ENCODE data around the gene NLRP10.
"Not testable (repeated sequence)": the region's sequence is repeated elsewhere in the genome, so short reads cannot be mapped to it uniquely, and the experiment has no call there.

NLRP10 gene

GRCh38 chr11:8002676-8003075, 37.4 kb upstream of the NLRP10 start:
- Histone ChIP-seq H3K9me3 (ENCODE audit: control insufficient read depth in 1 of 2, low read length in 2 of 2) (no peaks in the 10 kb centered on the region), H3K36me3 (ENCODE audit: control insufficient read depth in 1 of 2, insufficient read depth in 2 of 2, low read length in 2 of 2) (peaks cover 0 to 21% of the 10 kb centered on the region in 2 donors), H3K9ac (ENCODE audit: low read depth in 1 of 2, low read length in 2 of 2) (no peak overlapping the region), H3K27me3 (ENCODE audit: control insufficient read depth in 1 of 2, insufficient read depth in 2 of 2, low read length in 2 of 2) (no peaks in the 10 kb centered on the region), H3K27ac (ENCODE audit: low read depth, low read length) (no peak overlapping the region), H3K4me1 (ENCODE audit: control insufficient read depth in 1 of 2, insufficient read depth in 2 of 2, low read length in 2 of 2) (no peaks in the 10 kb centered on the region), H3K4me3 (ENCODE audit: low read depth in 1 of 2, low read length in 2 of 2) (no peak overlapping the region)

- H3K36me3 ChIP-seq (ENCODE audit: control insufficient read depth in 1 of 2, insufficient read depth in 2 of 2, low read length in 2 of 2): peaks cover 14 to 43% of the 10 kb centered on the region in 2 donors
- H3K27me3 ChIP-seq (ENCODE audit: control insufficient read depth in 1 of 2, insufficient read depth in 2 of 2, low read length in 2 of 2): no peaks in the 10 kb centered on the region
- no peak overlapping the region for H3K4me3 ChIP-seq (ENCODE audit: low read depth in 1 of 2, low read length in 2 of 2)
- H3K9me3 ChIP-seq (ENCODE audit: control insufficient read depth in 1 of 2, low read length in 2 of 2): no peaks in the 10 kb centered on the region
- H3K4me1 ChIP-seq (ENCODE audit: control insufficient read depth in 1 of 2, insufficient read depth in 2 of 2, low read length in 2 of 2): no peaks in the 10 kb centered on the region
- no peak overlapping the region for H3K27ac ChIP-seq (ENCODE audit: low read depth, low read length)
- H3K9ac ChIP-seq (ENCODE audit: low read depth in 1 of 2, low read length in 2 of 2): no peak overlapping the region
Observed at GRCh38 chr11:8000390-8000789, 35.1 kb upstream of the NLRP10 start.

GRCh38 chr11:7999795-8000194, 34.5 kb upstream of the NLRP10 start:
- Histone ChIP-seq H3K4me3 (ENCODE audit: low read depth in 1 of 2, low read length in 2 of 2) (no peak overlapping the region), H3K27me3 (ENCODE audit: control insufficient read depth in 1 of 2, insufficient read depth in 2 of 2, low read length in 2 of 2) (no peaks in the 10 kb centered on the region), H3K9me3 (ENCODE audit: control insufficient read depth in 1 of 2, low read length in 2 of 2) (no peaks in the 10 kb centered on the region), H3K9ac (ENCODE audit: low read depth in 1 of 2, low read length in 2 of 2) (no peak overlapping the region), H3K4me1 (ENCODE audit: control insufficient read depth in 1 of 2, insufficient read depth in 2 of 2, low read length in 2 of 2) (no peaks in the 10 kb centered on the region), H3K36me3 (ENCODE audit: control insufficient read depth in 1 of 2, insufficient read depth in 2 of 2, low read length in 2 of 2) (peaks cover 20 to 48% of the 10 kb centered on the region in 2 donors), H3K27ac (ENCODE audit: low read depth, low read length) (no peak overlapping the region)

- peaks cover 50 to 80% of the 10 kb centered on the region in 2 donors for H3K36me3 ChIP-seq (ENCODE audit: control insufficient read depth in 1 of 2, insufficient read depth in 2 of 2, low read length in 2 of 2)
- H3K27me3 ChIP-seq (ENCODE audit: control insufficient read depth in 1 of 2, insufficient read depth in 2 of 2, low read length in 2 of 2): no peaks in the 10 kb centered on the region
Observed at GRCh38 chr11:7994581-7995278, 29.5 kb upstream of the NLRP10 start.

GRCh38 chr11:7987560-7987883, 22.3 kb upstream of the NLRP10 start:
- Histone ChIP-seq H3K9ac (ENCODE audit: low read depth in 1 of 2, low read length in 2 of 2) (peak overlapping the region; percentile 56 to 70), H3K36me3 (ENCODE audit: control insufficient read depth in 1 of 2, insufficient read depth in 2 of 2, low read length in 2 of 2) (peaks cover 9 to 14% of the 10 kb centered on the region in 2 donors), H3K4me1 (ENCODE audit: control insufficient read depth in 1 of 2, insufficient read depth in 2 of 2, low read length in 2 of 2) (peaks cover 15 to 20% of the 10 kb centered on the region in 2 donors), H3K4me3 (ENCODE audit: low read depth in 1 of 2, low read length in 2 of 2) (peak overlapping the region; percentile 87 to 97)
- H3K27me3 ChIP-seq (ENCODE audit: control insufficient read depth in 1 of 2, insufficient read depth in 2 of 2, low read length in 2 of 2); H3K9me3 ChIP-seq (ENCODE audit: control insufficient read depth in 1 of 2, low read length in 2 of 2); H3K27ac ChIP-seq (ENCODE audit: low read depth, low read length): not testable (repeated sequence)

More at GRCh38 chr11:7994581-7995278, 29.5 kb upstream of the NLRP10 start:
- H3K9me3 ChIP-seq (ENCODE audit: control insufficient read depth in 1 of 2, low read length in 2 of 2): no peaks in the 10 kb centered on the region
- no peak overlapping the region for H3K4me3 ChIP-seq (ENCODE audit: low read depth in 1 of 2, low read length in 2 of 2)
- no peak overlapping the region for H3K27ac ChIP-seq (ENCODE audit: low read depth, low read length)
- no peak overlapping the region for H3K9ac ChIP-seq (ENCODE audit: low read depth in 1 of 2, low read length in 2 of 2)
- no peaks in the 10 kb centered on the region for H3K4me1 ChIP-seq (ENCODE audit: control insufficient read depth in 1 of 2, insufficient read depth in 2 of 2, low read length in 2 of 2)

GRCh38 chr11:7986768-7987559, 21.7 kb upstream of the NLRP10 start, which contains the start of gene EIF3F:
Gene EIF3F (plus strand): TSS chr11:7987337. CDS start chr11:7987353, 16 bp downstream.
- no peaks in the 10 kb centered on the region for H3K27me3 ChIP-seq (ENCODE audit: control insufficient read depth in 1 of 2, insufficient read depth in 2 of 2, low read length in 2 of 2)
- peaks cover 4 to 8% of the 10 kb centered on the region in 2 donors for H3K36me3 ChIP-seq (ENCODE audit: control insufficient read depth in 1 of 2, insufficient read depth in 2 of 2, low read length in 2 of 2)
- H3K27ac ChIP-seq (ENCODE audit: low read depth, low read length): no peak within 1 kb of the TSS
- H3K9me3 ChIP-seq (ENCODE audit: control insufficient read depth in 1 of 2, low read length in 2 of 2): no peaks in the 10 kb centered on the region
- H3K4me3 ChIP-seq (ENCODE audit: low read depth in 1 of 2, low read length in 2 of 2): peak within 1 kb of the TSS; percentile 87 to 97
- H3K9ac ChIP-seq (ENCODE audit: low read depth in 1 of 2, low read length in 2 of 2): peak within 1 kb of the TSS; percentile 56 to 70
- H3K4me1 ChIP-seq (ENCODE audit: control insufficient read depth in 1 of 2, insufficient read depth in 2 of 2, low read length in 2 of 2): peaks cover 15 to 20% of the 10 kb centered on the region in 2 donors

- H3K27me3 ChIP-seq (ENCODE audit: control insufficient read depth in 1 of 2, insufficient read depth in 2 of 2, low read length in 2 of 2): no peaks in the 10 kb centered on the region
- H3K4me3 ChIP-seq (ENCODE audit: low read depth in 1 of 2, low read length in 2 of 2): no peak overlapping the region
- H3K9me3 ChIP-seq (ENCODE audit: control insufficient read depth in 1 of 2, low read length in 2 of 2): no peaks in the 10 kb centered on the region
- H3K9ac ChIP-seq (ENCODE audit: low read depth in 1 of 2, low read length in 2 of 2): no peak overlapping the region
- no peak overlapping the region for H3K27ac ChIP-seq (ENCODE audit: low read depth, low read length)
- peaks cover 14 to 17% of the 10 kb centered on the region in 2 donors for H3K4me1 ChIP-seq (ENCODE audit: control insufficient read depth in 1 of 2, insufficient read depth in 2 of 2, low read length in 2 of 2)
- no peaks in the 10 kb centered on the region for H3K36me3 ChIP-seq (ENCODE audit: control insufficient read depth in 1 of 2, insufficient read depth in 2 of 2, low read length in 2 of 2)
Observed at GRCh38 chr11:7983832-7984590, 18.8 kb upstream of the NLRP10 start.

- H3K36me3 ChIP-seq (ENCODE audit: control insufficient read depth in 1 of 2, insufficient read depth in 2 of 2, low read length in 2 of 2): no peaks in the 10 kb centered on the region
- no peak overlapping the region for H3K9ac ChIP-seq (ENCODE audit: low read depth in 1 of 2, low read length in 2 of 2)
- H3K4me1 ChIP-seq (ENCODE audit: control insufficient read depth in 1 of 2, insufficient read depth in 2 of 2, low read length in 2 of 2): peaks cover under 1 to 4% of the 10 kb centered on the region in 2 donors
- no peak overlapping the region for H3K4me3 ChIP-seq (ENCODE audit: low read depth in 1 of 2, low read length in 2 of 2)
- H3K27me3 ChIP-seq (ENCODE audit: control insufficient read depth in 1 of 2, insufficient read depth in 2 of 2, low read length in 2 of 2): no peaks in the 10 kb centered on the region
- H3K9me3 ChIP-seq (ENCODE audit: control insufficient read depth in 1 of 2, low read length in 2 of 2): no peaks in the 10 kb centered on the region
- no peak overlapping the region for H3K27ac ChIP-seq (ENCODE audit: low read depth, low read length)
Observed at GRCh38 chr11:7982582-7983119, 17.4 kb upstream of the NLRP10 start.

- Histone ChIP-seq H3K4me1 (ENCODE audit: control insufficient read depth in 1 of 2, insufficient read depth in 2 of 2, low read length in 2 of 2) (peaks cover 0 to 3% of the 10 kb centered on the region in 2 donors), H3K9me3 (ENCODE audit: control insufficient read depth in 1 of 2, low read length in 2 of 2) (no peaks in the 10 kb centered on the region), H3K9ac (ENCODE audit: low read depth in 1 of 2, low read length in 2 of 2) (no peak overlapping the region), H3K27ac (ENCODE audit: low read depth, low read length) (no peak overlapping the region), H3K4me3 (ENCODE audit: low read depth in 1 of 2, low read length in 2 of 2) (no peak overlapping the region), H3K36me3 (ENCODE audit: control insufficient read depth in 1 of 2, insufficient read depth in 2 of 2, low read length in 2 of 2) (no peaks in the 10 kb centered on the region), H3K27me3 (ENCODE audit: control insufficient read depth in 1 of 2, insufficient read depth in 2 of 2, low read length in 2 of 2) (no peaks in the 10 kb centered on the region)
Observed at GRCh38 chr11:7981619-7982157, 16.4 kb upstream of the NLRP10 start.
